GM23338 (cell line): ENCODE data around the gene TRPC5OS. TPM values are rescaled to one million over a fixed set of nuclear protein-coding genes. Genes with fewer than 3 reads are reported as not detected.

Experiments
- polyA plus RNA-seq: library from polyadenylated mRNA; unstranded; fragments of >200 nt; fragmentation: Nextera tagmentation; extraction: Ambion mirVana; gene quantifications from 2 replicates; pipeline ENCODE4 v1.2.1, GENCODE V29; 2016
- total RNA-seq: library from RNA; depleted of rRNA; stranded (reverse); fragments of >200 nt; shearing (Covaris generic); gene quantifications from 2 replicates; pipeline ENCODE4 v1.2.3, GENCODE V29; 2014; rRNA removed

Gene TRPC5OS
- total and polyA plus RNA-seq, 2 experiments from 2014 or later, result not detected

Other genes starting within 250 kb of the TRPC5OS start
- 54.2 and 54.8 TPM in 2 replicates for gene ALG13, start 195.0 kb upstream of the TRPC5OS start, total RNA-seq
- gene ALG13, start 195.0 kb upstream of the TRPC5OS start, polyA plus RNA-seq, result 57.6 and 58.7 TPM in 2 replicates
- 0.38 and 0.97 TPM in 2 replicates for gene TRPC5, start 206.6 kb downstream of the TRPC5OS start, total RNA-seq
- 0.16 and 0.26 TPM in 2 replicates for gene TRPC5, start 206.6 kb downstream of the TRPC5OS start, polyA plus RNA-seq
- gene RTL4, start 206.8 kb downstream of the TRPC5OS start, total RNA-seq, result 0.08 and 0.10 TPM in 2 replicates
- not detected in 2 replicates for gene RTL4, start 206.8 kb downstream of the TRPC5OS start, polyA plus RNA-seq